CD4-positive, alpha-beta T cell treated with Interleukin-17A for 4 hours (primary cell): ENCODE measurements around the gene SLC16A2.
"Not testable (repeated sequence)": the region's sequence is repeated elsewhere in the genome, so short reads cannot be mapped to it uniquely, and the experiment has no call there.

ENCODE experiments used
- DNase-seq: peaks from one replicate; pipeline ENCODE4 v3.0.0-alpha.2; 2020; ENCODE audit warnings: mixed read lengths

The SLC16A2 gene

GRCh38 chrX:74448669-74449068 lies 27.4 kb downstream of the SLC16A2 start:
- no peak for DNase-seq

GRCh38 chrX:74449322-74449936 lies 28.1 kb downstream of the SLC16A2 start:
- DNase-seq: peak; percentile 67

- no peak for DNase-seq
Measured at GRCh38 chrX:74449937-74450330, 28.6 kb downstream of the SLC16A2 start.

- DNase-seq: no peak
Measured at GRCh38 chrX:74450803-74451449, 29.6 kb downstream of the SLC16A2 start.

DNA sequence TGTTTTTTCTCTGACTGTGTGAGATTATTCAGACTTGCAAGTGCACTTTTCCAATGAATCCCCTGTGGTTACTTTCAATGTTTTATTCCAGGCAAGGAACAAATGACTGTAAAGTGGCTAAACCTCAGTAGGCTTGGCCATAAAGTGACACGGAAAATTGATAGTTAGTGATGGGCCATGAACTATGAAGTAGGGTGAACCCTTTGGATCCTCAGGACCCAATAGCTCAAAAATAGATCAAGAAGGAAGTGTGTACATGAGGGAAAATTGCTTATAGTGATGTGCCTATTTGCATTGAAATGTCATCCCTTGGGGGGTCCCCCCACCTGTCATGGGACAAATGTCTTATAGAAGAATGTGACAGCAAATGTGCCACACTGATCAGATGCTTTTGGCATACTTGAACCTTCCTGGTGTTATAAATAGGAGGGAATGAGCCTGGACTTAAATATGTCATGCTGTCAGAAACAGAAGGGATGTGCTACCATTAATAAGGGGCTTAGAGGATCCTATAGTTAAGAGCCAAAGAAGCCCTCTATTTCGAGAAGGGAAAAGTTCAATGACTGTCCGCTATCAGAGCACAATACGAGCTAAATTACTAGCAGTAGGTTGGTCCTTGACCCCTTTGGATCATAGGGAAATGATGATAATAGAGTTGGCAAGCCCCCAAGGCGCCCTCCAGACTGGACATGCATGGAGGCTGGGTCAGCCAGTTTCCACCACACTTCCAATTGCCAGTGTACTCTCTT lies 30.3 kb downstream of the SLC16A2 start:
- no peak for DNase-seq

DNA sequence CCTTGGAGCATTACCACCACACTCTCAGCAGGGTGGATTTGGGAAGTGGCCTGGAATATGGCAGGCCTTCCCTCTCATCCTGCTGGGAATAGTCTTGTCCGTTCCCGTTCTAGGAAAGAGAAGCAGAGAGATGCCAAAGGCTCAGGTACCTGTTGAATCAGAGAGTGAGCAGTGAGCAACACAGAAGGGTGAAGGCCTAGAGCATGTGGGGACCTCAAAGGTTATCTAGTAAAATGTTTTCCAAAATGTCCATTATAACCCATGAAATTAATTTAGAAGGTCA lies 30.8 kb downstream of the SLC16A2 start:
- DNase-seq: no peak

DNA sequence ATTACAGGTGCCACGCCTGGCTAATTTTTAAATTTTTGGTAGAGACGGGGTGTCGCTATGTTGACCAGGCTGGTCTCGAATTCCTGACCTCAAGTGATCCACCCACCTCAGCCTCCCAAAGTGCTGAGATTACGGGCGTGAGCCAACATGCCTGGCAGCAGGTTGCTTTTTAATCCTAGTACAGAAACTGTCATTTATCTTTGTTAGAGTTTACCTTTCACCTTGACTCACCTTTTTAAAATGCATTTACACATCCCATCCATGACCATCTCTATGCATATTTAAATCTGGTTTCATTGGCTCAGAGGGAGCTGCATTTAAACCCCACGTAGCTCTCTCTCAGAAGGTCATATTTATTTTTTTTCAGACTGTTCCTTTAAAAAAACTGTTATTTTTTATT lies 31.9 kb downstream of the SLC16A2 start:
- no peak for DNase-seq

GRCh38 chrX:74454233-74454632 lies 32.9 kb downstream of the SLC16A2 start:
- not testable (repeated sequence) for DNase-seq

DNA sequence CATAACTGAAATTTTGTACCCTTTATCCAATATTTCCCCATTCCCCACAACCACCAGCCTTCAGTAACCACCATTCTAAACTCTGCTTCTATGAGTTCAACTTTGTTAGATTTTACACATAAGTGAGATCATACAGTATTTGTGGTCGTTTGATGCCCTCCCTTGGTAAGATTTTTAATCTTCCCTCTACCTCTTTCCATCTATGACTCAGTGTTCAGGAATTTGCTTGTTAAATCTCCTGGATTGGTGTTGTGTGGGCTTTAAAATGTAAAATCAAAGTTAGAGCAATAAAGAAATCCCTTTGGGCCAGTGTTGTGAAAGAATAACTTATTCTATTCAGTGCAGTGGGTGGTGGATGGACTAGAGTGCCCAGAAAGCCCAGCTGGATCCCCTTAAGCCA lies 37.4 kb downstream of the SLC16A2 start:
- DNase-seq: no peak

GRCh38 chrX:74461384-74461783 lies 40.1 kb downstream of the SLC16A2 start:
- no peak for DNase-seq

GRCh38 chrX:74464722-74465121 lies 43.4 kb downstream of the SLC16A2 start:
- no peak for DNase-seq

- DNase-seq: no peak
Measured at GRCh38 chrX:74465424-74465823, 44.1 kb downstream of the SLC16A2 start.

GRCh38 chrX:74467656-74468055 lies 46.4 kb downstream of the SLC16A2 start:
- no peak for DNase-seq

DNA sequence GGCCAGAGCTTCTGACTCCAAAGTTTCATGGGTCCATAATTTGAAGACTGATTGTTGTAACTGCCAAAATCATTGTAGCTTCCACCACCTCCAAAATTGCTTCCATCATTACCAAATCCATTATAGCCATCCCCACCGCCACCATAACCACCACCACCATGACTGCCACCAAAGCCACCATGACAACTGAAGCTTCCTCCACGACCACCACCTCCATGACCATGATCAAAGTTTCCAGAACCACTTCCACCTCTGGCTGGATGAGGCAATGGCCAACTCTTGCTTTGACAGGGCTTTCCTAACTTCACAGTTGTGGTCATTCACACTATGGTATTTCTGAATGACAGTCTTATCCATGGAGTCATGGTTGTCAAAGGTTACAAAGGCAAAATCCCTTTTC lies 51.8 kb downstream of the SLC16A2 start:
- not testable (repeated sequence) for DNase-seq

DNA sequence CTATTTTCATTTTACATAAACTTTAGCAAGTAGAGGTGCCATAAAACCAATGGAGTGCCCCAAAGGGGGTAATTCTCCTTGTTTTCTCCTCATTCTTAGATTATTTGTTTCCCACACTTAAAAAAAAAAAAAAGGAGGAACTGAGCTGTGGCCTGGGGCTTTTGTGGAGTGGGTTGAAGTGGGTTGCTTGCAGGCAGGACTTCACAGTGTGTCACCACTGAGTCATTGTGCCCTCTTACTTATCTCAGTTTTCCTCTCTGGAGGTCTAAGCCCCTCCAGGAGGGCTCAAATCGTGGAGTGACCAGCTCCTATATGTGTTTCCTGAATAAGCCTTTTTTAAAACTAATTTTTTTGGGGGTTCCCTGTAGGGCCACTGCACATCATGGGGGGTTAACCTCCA lies 69.0 kb downstream of the SLC16A2 start:
- no peak for DNase-seq

- peak; percentile 38 for DNase-seq
Measured at GRCh38 chrX:74492720-74493201, 71.5 kb downstream of the SLC16A2 start.

- no peak for DNase-seq
Measured at GRCh38 chrX:74493806-74494205, 72.5 kb downstream of the SLC16A2 start.

- no peak for DNase-seq
Measured at GRCh38 chrX:74498924-74499323, 77.6 kb downstream of the SLC16A2 start.

DNA sequence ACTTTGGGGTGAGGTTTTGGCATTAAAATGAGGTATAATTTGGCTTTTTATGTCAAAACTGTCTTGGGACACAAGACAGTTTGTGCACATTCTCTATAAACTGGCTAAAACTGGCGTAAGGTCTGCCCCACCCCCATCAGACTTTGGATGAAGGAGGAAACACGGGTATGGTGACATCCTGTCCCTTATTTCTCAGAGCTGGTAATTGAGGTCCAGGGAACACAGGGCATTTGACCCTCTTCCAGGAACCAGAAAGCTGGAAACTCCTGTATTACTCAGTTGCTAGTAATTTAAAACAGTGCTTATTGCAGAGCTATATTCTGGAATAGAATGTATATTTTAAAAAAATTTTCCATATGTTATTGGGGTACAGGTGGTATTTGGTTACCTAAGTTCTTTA lies 78.8 kb downstream of the SLC16A2 start:
- DNase-seq: no peak

DNA sequence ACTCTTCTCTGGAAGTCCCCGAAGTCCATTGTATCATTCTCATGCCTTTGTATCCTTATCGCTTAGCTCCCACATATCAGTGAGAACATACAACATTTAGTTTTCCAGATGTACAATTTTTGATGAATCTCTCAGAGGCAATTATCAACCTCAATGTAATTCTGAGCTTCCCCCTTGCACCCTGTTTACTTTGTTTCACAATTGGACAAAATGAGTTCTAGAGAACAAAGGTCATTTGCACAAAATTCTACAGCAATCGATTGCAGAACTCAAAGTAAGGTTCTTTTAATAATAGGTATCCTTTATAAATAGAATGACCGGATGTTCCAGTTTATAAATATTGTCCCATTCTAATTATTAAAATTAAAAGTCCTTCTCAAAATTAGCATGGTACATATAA lies 79.3 kb downstream of the SLC16A2 start:
- no peak for DNase-seq

DNA sequence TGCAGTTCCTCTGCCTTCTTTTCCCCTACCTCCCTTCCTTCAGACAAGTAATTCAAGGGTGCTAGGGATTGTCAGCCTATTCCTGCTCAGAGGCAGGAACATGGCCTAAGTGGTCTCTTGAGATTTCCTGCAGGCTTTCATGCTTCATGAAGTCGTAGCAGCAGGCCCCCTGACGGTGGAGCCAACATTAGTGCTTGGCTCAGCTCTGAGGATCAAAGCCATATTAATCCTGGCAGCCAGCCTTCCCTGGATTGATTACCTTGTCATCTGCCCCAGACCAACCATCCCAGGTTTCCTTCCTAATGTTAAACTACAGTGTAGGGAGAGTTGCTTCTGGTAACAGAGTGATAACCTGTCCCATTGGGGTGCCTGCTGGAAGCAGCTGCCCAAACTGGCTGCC lies 84.1 kb downstream of the SLC16A2 start:
- no peak for DNase-seq

GRCh38 chrX:74506317-74507115 lies 85.2 kb downstream of the SLC16A2 start:
- DNase-seq: no peak

- no peak for DNase-seq
Measured at GRCh38 chrX:74507191-74507590, 85.9 kb downstream of the SLC16A2 start.

GRCh38 chrX:74509989-74510388 lies 88.7 kb downstream of the SLC16A2 start:
- DNase-seq: no peak
